ENCODE measurements around the gene ADCY1.

Gene ADCY1

DNA sequence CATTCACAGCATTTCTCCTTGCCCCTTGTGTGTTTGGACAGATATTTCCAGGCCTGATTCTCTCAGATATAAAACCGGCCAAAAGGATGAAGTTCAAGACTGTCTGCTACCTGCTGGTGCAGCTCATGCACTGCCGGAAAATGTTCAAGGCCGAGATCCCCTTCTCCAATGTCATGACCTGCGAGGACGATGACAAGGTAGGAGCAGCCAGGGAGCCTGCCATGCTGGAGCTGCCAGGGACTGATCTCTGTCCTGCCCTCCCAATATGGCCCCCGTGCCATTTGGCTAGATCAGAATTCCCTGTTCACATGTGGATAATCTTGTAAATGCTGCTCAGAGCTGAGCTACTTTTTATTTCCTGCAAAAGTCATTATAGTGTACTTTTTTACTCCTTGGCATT lies 87.8 kb downstream of the ADCY1 start:
- H3F3A ChIP-seq (ENCODE audit: low read depth): no peaks in the 10 kb centered on the region
- H2AFZ ChIP-seq (ENCODE audit: low read length): no peak overlapping the region
- H3K36me3 ChIP-seq (ENCODE audit: insufficient read depth, low read length): no peaks in the 10 kb centered on the region
- no peaks in the 10 kb centered on the region for H3K79me2 ChIP-seq (ENCODE audit: insufficient read depth, low read length)
- no peaks in the 10 kb centered on the region for H3K4me1 ChIP-seq (ENCODE audit: insufficient read depth, low read length, poor library complexity, severe bottlenecking)
- no peaks in the 10 kb centered on the region for H4K20me1 ChIP-seq (ENCODE audit: insufficient read depth, low read length, poor library complexity, severe bottlenecking)
- H3K4me3 ChIP-seq (ENCODE audit: low read length, poor library complexity, severe bottlenecking): no peak overlapping the region
- no peak overlapping the region for H3K9ac ChIP-seq (ENCODE audit: low read depth, low read length, poor library complexity, severe bottlenecking)
- no peak overlapping the region for H3K4me2 ChIP-seq (ENCODE audit: low read depth, low read length, poor library complexity, severe bottlenecking)
- no peaks in the 10 kb centered on the region for H3K27me3 ChIP-seq (ENCODE audit: insufficient read depth, low read length, poor library complexity, severe bottlenecking)
- no peak for TF ChIP-seq EZH2phosphoT487 (IDR thresholded peaks at IDR 0.05; ENCODE audit: borderline replicate concordance)
- TF ChIP-seq, protein P1, sequence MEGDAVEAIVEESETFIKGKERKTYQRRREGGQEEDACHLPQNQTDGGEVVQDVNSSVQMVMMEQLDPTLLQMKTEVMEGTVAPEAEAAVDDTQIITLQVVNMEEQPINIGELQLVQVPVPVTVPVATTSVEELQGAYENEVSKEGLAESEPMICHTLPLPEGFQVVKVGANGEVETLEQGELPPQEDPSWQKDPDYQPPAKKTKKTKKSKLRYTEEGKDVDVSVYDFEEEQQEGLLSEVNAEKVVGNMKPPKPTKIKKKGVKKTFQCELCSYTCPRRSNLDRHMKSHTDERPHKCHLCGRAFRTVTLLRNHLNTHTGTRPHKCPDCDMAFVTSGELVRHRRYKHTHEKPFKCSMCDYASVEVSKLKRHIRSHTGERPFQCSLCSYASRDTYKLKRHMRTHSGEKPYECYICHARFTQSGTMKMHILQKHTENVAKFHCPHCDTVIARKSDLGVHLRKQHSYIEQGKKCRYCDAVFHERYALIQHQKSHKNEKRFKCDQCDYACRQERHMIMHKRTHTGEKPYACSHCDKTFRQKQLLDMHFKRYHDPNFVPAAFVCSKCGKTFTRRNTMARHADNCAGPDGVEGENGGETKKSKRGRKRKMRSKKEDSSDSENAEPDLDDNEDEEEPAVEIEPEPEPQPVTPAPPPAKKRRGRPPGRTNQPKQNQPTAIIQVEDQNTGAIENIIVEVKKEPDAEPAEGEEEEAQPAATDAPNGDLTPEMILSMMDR (conservative IDR thresholded peaks at IDR 0.05; ENCODE audit: low read length): no peak
- no peaks in the 10 kb centered on the region for H3K9me2 ChIP-seq (replicated peaks; ENCODE audit: low read depth, low read length)
- H3K9me3 ChIP-seq (ENCODE audit: insufficient read depth, low read depth, low read length): no peaks in the 10 kb centered on the region

DNA sequence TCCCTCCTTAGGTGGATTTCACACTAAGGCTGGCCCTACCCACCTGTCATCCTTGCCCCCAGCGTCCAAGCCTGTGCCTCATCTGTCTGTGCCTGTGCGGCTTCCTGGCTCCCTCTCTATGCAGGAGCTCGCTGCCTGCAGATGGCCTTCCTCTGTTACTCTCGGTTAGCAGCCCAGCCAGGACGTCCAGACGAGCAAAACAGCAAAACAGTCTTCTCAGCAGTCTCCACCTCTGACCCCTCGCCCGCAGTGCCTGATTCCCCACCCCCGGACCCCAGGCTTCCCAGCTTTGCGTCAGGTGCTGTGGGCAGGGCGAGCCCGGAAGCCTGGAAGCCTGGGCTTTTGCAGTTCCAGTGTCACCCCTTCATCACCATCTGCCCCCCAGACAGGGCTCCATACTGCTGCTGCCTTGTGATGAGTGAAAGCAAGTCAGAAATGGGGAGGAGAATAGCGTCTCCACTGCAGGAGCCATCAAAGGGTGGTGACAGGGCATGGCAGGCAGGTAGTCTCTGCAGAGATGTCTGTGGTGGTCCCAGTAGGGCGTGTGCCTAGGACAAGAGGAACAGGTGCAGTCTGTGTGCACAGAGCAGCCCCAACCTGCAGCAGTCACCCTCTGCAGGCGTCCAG lies 88.5 kb downstream of the ADCY1 start:
- no peaks in the 10 kb centered on the region for H4K20me1 ChIP-seq (ENCODE audit: insufficient read depth, low read length, poor library complexity, severe bottlenecking)
- no peak overlapping the region for H3K4me2 ChIP-seq (ENCODE audit: low read depth, low read length, poor library complexity, severe bottlenecking)
- H3K4me3 ChIP-seq (ENCODE audit: low read length, poor library complexity, severe bottlenecking): no peak overlapping the region
- no peak overlapping the region for H3K9ac ChIP-seq (ENCODE audit: low read depth, low read length, poor library complexity, severe bottlenecking)
- H3K9me3 ChIP-seq (ENCODE audit: insufficient read depth, low read depth, low read length): no peaks in the 10 kb centered on the region
- H3K4me1 ChIP-seq (ENCODE audit: insufficient read depth, low read length, poor library complexity, severe bottlenecking): no peaks in the 10 kb centered on the region
- TF ChIP-seq EZH2phosphoT487 (IDR thresholded peaks at IDR 0.05; ENCODE audit: borderline replicate concordance): no peak
- TF ChIP-seq, protein P1 (conservative IDR thresholded peaks at IDR 0.05; ENCODE audit: low read length): no peak
- no peaks in the 10 kb centered on the region for H3F3A ChIP-seq (ENCODE audit: low read depth)
- H2AFZ ChIP-seq (ENCODE audit: low read length): no peak overlapping the region
- H3K9me2 ChIP-seq (replicated peaks; ENCODE audit: low read depth, low read length): no peaks in the 10 kb centered on the region
- H3K27me3 ChIP-seq (ENCODE audit: insufficient read depth, low read length, poor library complexity, severe bottlenecking): no peaks in the 10 kb centered on the region
- no peaks in the 10 kb centered on the region for H3K79me2 ChIP-seq (ENCODE audit: insufficient read depth, low read length)
- no peaks in the 10 kb centered on the region for H3K36me3 ChIP-seq (ENCODE audit: insufficient read depth, low read length)

GRCh38 chr7:45663167-45663921 lies 89.2 kb downstream of the ADCY1 start:
- Histone ChIP-seq H3K9ac (ENCODE audit: low read depth, low read length, poor library complexity, severe bottlenecking) (no peak overlapping the region), H3K79me2 (ENCODE audit: insufficient read depth, low read length) (no peaks in the 10 kb centered on the region), H3K27me3 (ENCODE audit: insufficient read depth, low read length, poor library complexity, severe bottlenecking) (no peaks in the 10 kb centered on the region), H3K36me3 (ENCODE audit: insufficient read depth, low read length) (no peaks in the 10 kb centered on the region), H3F3A (ENCODE audit: low read depth) (no peaks in the 10 kb centered on the region), H3K9me3 (ENCODE audit: insufficient read depth, low read depth, low read length) (no peaks in the 10 kb centered on the region), H3K4me3 (ENCODE audit: low read length, poor library complexity, severe bottlenecking) (no peak overlapping the region), H2AFZ (ENCODE audit: low read length) (no peak overlapping the region), H4K20me1 (ENCODE audit: insufficient read depth, low read length, poor library complexity, severe bottlenecking) (no peaks in the 10 kb centered on the region), H3K4me2 (ENCODE audit: low read depth, low read length, poor library complexity, severe bottlenecking) (no peak overlapping the region), H3K9me2 (replicated peaks; ENCODE audit: low read depth, low read length) (no peaks in the 10 kb centered on the region), H3K4me1 (ENCODE audit: insufficient read depth, low read length, poor library complexity, severe bottlenecking) (no peaks in the 10 kb centered on the region)
- TF ChIP-seq, protein P1 (conservative IDR thresholded peaks at IDR 0.05; ENCODE audit: low read length): peak; percentile 73
- no peak for TF ChIP-seq EZH2phosphoT487 (IDR thresholded peaks at IDR 0.05; ENCODE audit: borderline replicate concordance)

All from Loucy (cell line).